ENCODE data around the gene TEX26. TPM values are rescaled to one million over a fixed set of nuclear protein-coding genes. Genes with fewer than 3 reads are reported as not detected.
"Not testable (repeated sequence)": the region's sequence is repeated elsewhere in the genome, so short reads cannot be mapped to it uniquely, and the experiment has no call there.

Gene TEX26
- total RNA-seq, 3 donors from 2014 or later (not counting 1 experiment from before 2014, with no cell fraction given) = not detected

DNA sequence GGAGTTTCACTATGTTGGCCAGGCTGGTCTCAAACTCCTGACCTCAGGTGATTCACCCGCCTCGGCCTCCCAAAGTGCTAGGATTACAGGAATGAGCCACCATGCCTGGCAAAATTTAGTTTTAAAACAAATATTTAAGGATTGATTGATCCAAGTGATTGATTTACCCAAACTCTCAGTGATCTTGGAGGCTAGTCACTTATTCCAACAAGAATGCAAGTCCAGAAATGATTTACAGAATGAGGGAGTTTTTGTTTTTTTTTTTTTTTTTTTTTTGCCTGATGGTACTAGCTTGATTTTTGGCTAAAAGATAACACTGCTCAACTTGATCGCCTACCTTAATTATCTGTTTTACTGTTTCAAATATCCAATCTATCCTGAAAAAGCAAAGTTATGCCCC lies 5.7 kb upstream of the TEX26 start:
- 95% methylated on average over 3 of the region's 3 CpGs for WGBS (ENCODE audit: insufficient coverage)

DNA sequence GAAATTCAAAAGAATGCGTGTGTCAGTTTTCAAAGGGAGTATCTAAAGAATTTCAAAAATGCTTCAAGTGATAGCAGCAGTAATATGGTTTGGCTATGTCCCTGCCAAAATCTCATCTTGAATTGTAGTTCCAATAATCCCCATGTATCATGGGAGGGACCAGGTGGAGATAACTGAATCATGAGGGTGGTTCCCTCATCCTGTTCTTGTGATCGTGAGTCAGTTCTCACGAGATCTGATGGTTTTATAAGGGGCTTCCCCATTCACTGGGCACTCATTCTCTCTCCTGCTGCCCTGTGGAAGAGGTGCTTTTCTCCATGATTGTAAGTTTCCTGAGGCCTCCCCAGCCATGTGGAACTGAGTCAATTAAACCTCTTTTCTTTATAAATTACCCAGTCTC lies 5.3 kb upstream of the TEX26 start:
- 68% methylated on average over 3 of the region's 3 CpGs for WGBS (ENCODE audit: insufficient coverage)
- H3K4me3 Mint-ChIP-seq; intact Hi-C loops (cut with micrococcal nuclease); H3K9me3 Mint-ChIP-seq; DNase-seq; H3K36me3 Mint-ChIP-seq; H3K36me3 ChIP-seq (ENCODE audit: control insufficient read depth, insufficient read depth, low read length); H3K27ac ChIP-seq (ENCODE audit: low read length); H3K9me3 ChIP-seq (ENCODE audit: control insufficient read depth, insufficient read depth, low read length); H3K4me1 ChIP-seq (ENCODE audit: control insufficient read depth, insufficient read depth, low read length); H3K4me3 ChIP-seq (ENCODE audit: low read length); H3K27ac Mint-ChIP-seq; H3K4me1 Mint-ChIP-seq; ATAC-seq; H3K27me3 ChIP-seq (ENCODE audit: control insufficient read depth, insufficient read depth, low read length): not testable (repeated sequence)
- H3K27me3 Mint-ChIP-seq (ENCODE audit: low read depth in 2 of 2) = peaks cover 25 to 40% of the 10 kb centered on the region in 2 donors

More for the DNA sequence above, 5.7 kb upstream of the TEX26 start:
- DNase-seq (no peak), ATAC-seq (no peak)
- peaks cover 4 to 6% of the 10 kb centered on the region in 2 donors for H3K4me1 Mint-ChIP-seq
- no peak overlapping the region for H3K27ac Mint-ChIP-seq
- Histone ChIP-seq H3K36me3 (ENCODE audit: control insufficient read depth, insufficient read depth, low read length) (no peaks in the 10 kb centered on the region), H3K4me1 (ENCODE audit: control insufficient read depth, insufficient read depth, low read length) (no peaks in the 10 kb centered on the region), H3K27me3 (ENCODE audit: control insufficient read depth, insufficient read depth, low read length) (no peaks in the 10 kb centered on the region), H3K27ac (ENCODE audit: low read length) (no peak overlapping the region), H3K9me3 (ENCODE audit: control insufficient read depth, insufficient read depth, low read length) (no peaks in the 10 kb centered on the region), H3K4me3 (ENCODE audit: low read length) (no peak overlapping the region)
- intact Hi-C loops (cut with micrococcal nuclease) = no loop called here
- no peak overlapping the region for H3K4me3 Mint-ChIP-seq
- H3K27me3 Mint-ChIP-seq (ENCODE audit: low read depth in 2 of 2) = peaks cover 23 to 36% of the 10 kb centered on the region in 2 donors
- H3K36me3 Mint-ChIP-seq = no peaks in the 10 kb centered on the region
- H3K9me3 Mint-ChIP-seq = no peaks in the 10 kb centered on the region
- TF ChIP-seq, protein P1, sequence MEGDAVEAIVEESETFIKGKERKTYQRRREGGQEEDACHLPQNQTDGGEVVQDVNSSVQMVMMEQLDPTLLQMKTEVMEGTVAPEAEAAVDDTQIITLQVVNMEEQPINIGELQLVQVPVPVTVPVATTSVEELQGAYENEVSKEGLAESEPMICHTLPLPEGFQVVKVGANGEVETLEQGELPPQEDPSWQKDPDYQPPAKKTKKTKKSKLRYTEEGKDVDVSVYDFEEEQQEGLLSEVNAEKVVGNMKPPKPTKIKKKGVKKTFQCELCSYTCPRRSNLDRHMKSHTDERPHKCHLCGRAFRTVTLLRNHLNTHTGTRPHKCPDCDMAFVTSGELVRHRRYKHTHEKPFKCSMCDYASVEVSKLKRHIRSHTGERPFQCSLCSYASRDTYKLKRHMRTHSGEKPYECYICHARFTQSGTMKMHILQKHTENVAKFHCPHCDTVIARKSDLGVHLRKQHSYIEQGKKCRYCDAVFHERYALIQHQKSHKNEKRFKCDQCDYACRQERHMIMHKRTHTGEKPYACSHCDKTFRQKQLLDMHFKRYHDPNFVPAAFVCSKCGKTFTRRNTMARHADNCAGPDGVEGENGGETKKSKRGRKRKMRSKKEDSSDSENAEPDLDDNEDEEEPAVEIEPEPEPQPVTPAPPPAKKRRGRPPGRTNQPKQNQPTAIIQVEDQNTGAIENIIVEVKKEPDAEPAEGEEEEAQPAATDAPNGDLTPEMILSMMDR (IDR thresholded peaks at IDR 0.05) = no peak

DNA sequence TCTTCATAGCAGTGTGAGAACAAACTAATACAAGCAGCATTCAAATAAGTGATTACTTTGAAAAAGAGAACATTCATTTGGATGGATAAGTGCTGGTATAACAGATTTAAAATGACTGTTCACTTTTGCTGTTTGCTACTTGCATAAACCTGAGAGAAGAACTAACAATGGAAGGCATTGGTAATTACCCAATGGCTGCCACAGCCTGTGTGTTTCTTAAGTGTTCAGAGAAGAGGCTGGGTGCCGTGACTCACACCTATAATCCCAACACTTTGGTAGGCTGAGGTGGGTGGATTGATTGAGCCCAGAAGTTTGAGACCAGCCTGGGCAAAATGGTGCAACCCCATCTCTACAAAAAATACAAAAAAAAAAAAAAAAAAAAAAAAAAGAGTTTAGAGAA lies 4.9 kb upstream of the TEX26 start:
- WGBS (ENCODE audit: insufficient coverage) = no CpG with 5 or more reads among the region's 1 CpG
- Histone ChIP-seq H3K27ac (ENCODE audit: low read length) (no peak overlapping the region), H3K4me3 (ENCODE audit: low read length) (no peak overlapping the region), H3K27me3 (ENCODE audit: control insufficient read depth, insufficient read depth, low read length) (peaks cover 2% of the 10 kb centered on the region), H3K9me3 (ENCODE audit: control insufficient read depth, insufficient read depth, low read length) (no peaks in the 10 kb centered on the region), H3K4me1 (ENCODE audit: control insufficient read depth, insufficient read depth, low read length) (no peaks in the 10 kb centered on the region), H3K36me3 (ENCODE audit: control insufficient read depth, insufficient read depth, low read length) (no peaks in the 10 kb centered on the region)
- H3K9me3 Mint-ChIP-seq = no peaks in the 10 kb centered on the region
- TF ChIP-seq, protein P1 (IDR thresholded peaks at IDR 0.05) = no peak
- DNase-seq (no peak), ATAC-seq (no peak)
- intact Hi-C loops (cut with micrococcal nuclease) = no loop called here
- peaks cover 29 to 44% of the 10 kb centered on the region in 2 donors for H3K27me3 Mint-ChIP-seq (ENCODE audit: low read depth in 2 of 2)
- no peak overlapping the region for H3K4me3 Mint-ChIP-seq
- H3K27ac Mint-ChIP-seq = no peak overlapping the region
- peaks cover 4 to 6% of the 10 kb centered on the region in 2 donors for H3K4me1 Mint-ChIP-seq
- no peaks in the 10 kb centered on the region for H3K36me3 Mint-ChIP-seq

DNA sequence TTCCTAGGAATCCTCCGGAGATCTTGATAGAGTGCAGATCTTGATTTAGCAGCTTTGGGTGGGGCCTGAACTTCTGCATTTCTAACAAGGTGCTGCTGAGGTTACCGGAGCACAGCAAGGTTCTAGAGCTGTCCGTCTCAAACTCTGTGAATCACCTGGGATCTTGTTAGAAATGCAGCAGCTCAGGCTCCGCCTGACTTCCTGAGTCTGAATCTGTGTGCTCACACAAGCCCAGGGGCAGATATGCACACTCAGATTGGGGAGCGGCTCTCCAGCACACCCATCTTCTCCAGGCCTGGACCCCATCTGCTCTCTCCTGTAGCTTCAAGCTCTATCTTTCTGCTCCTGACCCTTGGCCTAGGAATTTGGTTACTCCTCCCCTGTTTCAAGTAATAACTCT lies 3.5 kb upstream of the TEX26 start:
- no peak overlapping the region for H3K4me3 ChIP-seq (ENCODE audit: low read length)
- H3K9me3 ChIP-seq (ENCODE audit: control insufficient read depth, insufficient read depth, low read length) = no peaks in the 10 kb centered on the region
- 94% methylated on average over 5 of the region's 5 CpGs for WGBS (ENCODE audit: insufficient coverage)
- Mint-ChIP-seq H3K9me3 (no peaks in the 10 kb centered on the region), H3K4me1 (peaks cover 4 to 6% of the 10 kb centered on the region in 2 donors), H3K36me3 (no peaks in the 10 kb centered on the region), H3K4me3 (no peak overlapping the region), H3K27ac (no peak overlapping the region), H3K27me3 (ENCODE audit: low read depth in 2 of 2) (peaks cover 25 to 54% of the 10 kb centered on the region in 2 donors)
- no peaks in the 10 kb centered on the region for H3K4me1 ChIP-seq (ENCODE audit: control insufficient read depth, insufficient read depth, low read length)
- TF ChIP-seq, protein P1 (IDR thresholded peaks at IDR 0.05) = no peak
- H3K36me3 ChIP-seq (ENCODE audit: control insufficient read depth, insufficient read depth, low read length) = no peaks in the 10 kb centered on the region
- ATAC-seq = peak in 1 of 3 donors; percentile 22
- H3K27ac ChIP-seq (ENCODE audit: low read length) = no peak overlapping the region
- intact Hi-C loops (cut with micrococcal nuclease) = no loop called here
- DNase-seq = no peak
- peaks cover 2% of the 10 kb centered on the region for H3K27me3 ChIP-seq (ENCODE audit: control insufficient read depth, insufficient read depth, low read length)
